Duodenal mucosa (tissue), 2 donors: ENCODE data around the gene IFNAR1.

Experiments used
- H3K27ac ChIP-seq: one replicate; pipeline ENCODE4 v1.7.0; 2013; ENCODE audit warnings: low read depth, low read length
- H3K27me3 ChIP-seq, 2 donors: one replicate each; pipeline ENCODE4 v1.7.0; 2013; ENCODE audit warnings: low read length in 2 of 2, control low read depth in 1 of 2; ENCODE audit not compliant: insufficient read depth in 2 of 2, control insufficient read depth in 1 of 2
- H3K36me3 ChIP-seq, 2 donors: one replicate each; pipeline ENCODE4 v1.7.0; 2013; ENCODE audit warnings: low read length in 2 of 2, control low read depth in 1 of 2; ENCODE audit not compliant: insufficient read depth in 2 of 2, control insufficient read depth in 1 of 2
- H3K4me1 ChIP-seq, 2 donors: one replicate each; pipeline ENCODE4 v1.7.0; 2013; ENCODE audit warnings: low read length in 2 of 2, control low read depth in 1 of 2; ENCODE audit not compliant: insufficient read depth in 2 of 2, control insufficient read depth in 1 of 2
- H3K4me3 ChIP-seq, 2 donors: one replicate each; pipeline ENCODE4 v1.7.0; 2013; ENCODE audit warnings: low read length in 2 of 2, low read depth in 1 of 2
- H3K9ac ChIP-seq, 2 donors: one replicate each; pipeline ENCODE4 v1.7.0; 2013; ENCODE audit warnings: low read length in 2 of 2, low read depth in 1 of 2
- H3K9me3 ChIP-seq, 2 donors: one replicate each; pipeline ENCODE4 v1.7.0; 2013; ENCODE audit warnings: low read length in 2 of 2, control low read depth in 1 of 2; ENCODE audit not compliant: control insufficient read depth in 1 of 2

IFNAR1 gene

DNA sequence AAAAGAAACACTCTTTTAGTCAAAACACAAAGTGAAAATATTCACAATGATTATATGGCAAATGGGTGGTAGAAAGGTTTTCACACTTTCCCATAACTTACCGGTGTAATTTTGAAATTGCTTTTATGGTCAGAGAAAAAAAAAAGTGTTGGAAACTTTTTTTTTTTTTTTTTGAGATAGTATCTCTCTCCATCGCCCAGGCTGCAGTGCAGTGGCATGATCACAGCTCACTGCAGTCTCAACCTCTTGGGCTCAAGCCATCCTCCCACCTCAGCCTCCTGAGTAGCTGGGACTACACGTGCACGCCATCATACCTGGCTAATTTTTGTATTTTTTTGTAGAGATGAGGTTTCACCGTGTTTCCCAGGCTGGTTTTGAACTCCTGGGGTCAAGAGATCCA is 81.7 kb downstream of the IFNAR1 start:
- peaks cover 0 to 2% of the 10 kb centered on the region in 2 donors for H3K36me3 ChIP-seq
- peaks cover 25 to 27% of the 10 kb centered on the region in 2 donors for H3K4me1 ChIP-seq
- H3K9ac ChIP-seq, result no peak overlapping the region
- H3K27ac ChIP-seq, result no peak overlapping the region
- H3K4me3 ChIP-seq, result no peak overlapping the region
- H3K27me3 ChIP-seq, result no peaks in the 10 kb centered on the region
- no peaks in the 10 kb centered on the region for H3K9me3 ChIP-seq
